OCI-LY7 (cell line): ENCODE results near the gene SASH3. TPM values are rescaled to one million over a fixed set of nuclear protein-coding genes. Genes with fewer than 3 reads are reported as not detected.

Experiments used
- BruUV-seq: library from RNA; stranded (reverse); fragments of 400-500 nt; replicated peaks from 2 replicates; lab custom pipeline; 2021; lab: Mats Ljungman, UMichigan
- CTCF ChIA-PET: fragments of 300-600 bp; sonication (Branson Sonifier 250); formaldehyde crosslinking; loops from one replicate; lab custom pipeline; 2022; ENCODE audit warnings: antibody characterized with exemption; ENCODE audit not compliant: unreplicated experiment; lab: Charles Lee
- POLR2A ChIA-PET: fragments of 300-600 bp; sonication (Branson Sonifier 250); formaldehyde crosslinking; loops from one replicate; lab custom pipeline; 2022; ENCODE audit warnings: antibody characterized with exemption; lab: Charles Lee
- DNase-seq: peaks from one replicate; pipeline ENCODE4 v3.0.0-alpha.2; 2015; ENCODE audit warnings: low spot score
- H2AFZ ChIP-seq: fragments of 200-600 bp; sonication (generic), shearing (Covaris generic); 2 replicates; pipeline ENCODE4 v1.6.1; 2014; ENCODE audit warnings: mild to moderate bottlenecking, antibody characterized with exemption, low read length, moderate library complexity
- H3K27ac ChIP-seq: fragments of 200-600 bp; sonication (generic); 2 replicates; pipeline ENCODE4 v1.5.1; 2014; ENCODE audit warnings: mixed run types, low read depth, mild to moderate bottlenecking, moderate library complexity, low read length, inconsistent platforms; ENCODE audit not compliant: poor library complexity, severe bottlenecking
- H3K36me3 ChIP-seq: fragments of 200-600 bp; sonication (generic); 2 replicates; pipeline ENCODE4 v1.6.1; 2014; ENCODE audit warnings: mild to moderate bottlenecking, antibody characterized with exemption, low read length, moderate library complexity, mixed read lengths; ENCODE audit not compliant: insufficient read depth
- H3K4me1 ChIP-seq: fragments of 200-600 bp; sonication (generic); 2 replicates; pipeline ENCODE4 v1.5.1; 2014; ENCODE audit warnings: mild to moderate bottlenecking, low read length; ENCODE audit not compliant: insufficient read depth, poor library complexity, severe bottlenecking
- H3K4me2 ChIP-seq: fragments of 200-600 bp; sonication (generic); 2 replicates; pipeline ENCODE4 v1.6.1; 2014; ENCODE audit warnings: mild to moderate bottlenecking, low read length
- H3K4me3 ChIP-seq: fragments of 200-600 bp; sonication (generic); 2 replicates; pipeline ENCODE4 v1.5.1; 2014; ENCODE audit warnings: mild to moderate bottlenecking, low read depth, low read length; ENCODE audit not compliant: poor library complexity, severe bottlenecking
- H3K79me2 ChIP-seq: fragments of 200-600 bp; sonication (generic); 2 replicates; pipeline ENCODE4 v1.6.1; 2016; ENCODE audit warnings: low read depth, mild to moderate bottlenecking, low read length, moderate library complexity, mixed read lengths; ENCODE audit not compliant: insufficient read depth
- H3K9me2 ChIP-seq: fragments of 200-600 bp; sonication (generic); 2 replicates; pipeline ENCODE4 v1.6.1; 2016; ENCODE audit warnings: mild to moderate bottlenecking, low read length, mixed read lengths; ENCODE audit not compliant: insufficient read depth
- H3K9me3 ChIP-seq: fragments of 200-600 bp; sonication (generic); 2 replicates; pipeline ENCODE4 v1.6.1; 2014; ENCODE audit warnings: mild to moderate bottlenecking, mixed run types, low read length, mixed read lengths
- H4K20me1 ChIP-seq: fragments of 200-600 bp; sonication (generic); 2 replicates; pipeline ENCODE4 v1.6.1; 2014; ENCODE audit warnings: mild to moderate bottlenecking, antibody characterized with exemption, low read length, moderate library complexity, mixed read lengths; ENCODE audit not compliant: insufficient read depth
- EZH2phosphoT487 ChIP-seq: fragments of 200-600 bp; sonication (generic); IDR thresholded peaks from 2 replicates; pipeline ENCODE4 v1.6.1; 2018; ENCODE audit warnings: low read depth, borderline replicate concordance, mild to moderate bottlenecking, mixed run types, antibody characterized with exemption, low read length, moderate library complexity, mixed read lengths
- intact Hi-C: fragments of 100-400 bp; cut with micrococcal nuclease; formaldehyde crosslinking; loops from one replicate; pipeline ENCODE4 v1.10.0; 2022; ENCODE audit not compliant: unreplicated experiment
- total RNA-seq, 2 experiments: library from RNA; depleted of rRNA in 1 of 2; stranded (reverse); fragments of >200 nt in 1 of 2; shearing (Covaris generic) in 1 of 2; gene quantifications; 2 replicates each; pipeline ENCODE4 v1.2.3, GENCODE V29; 2014 to 2022
- TF ChIP-seq, protein P1 (sequence below): fragments of 200-600 bp; sonication (generic); conservative IDR thresholded peaks from 2 replicates; pipeline ENCODE4 v1.5.1; 2014; ENCODE audit warnings: mild to moderate bottlenecking, antibody characterized with exemption, low read length, moderate library complexity, mixed read lengths

SASH3 gene
- total RNA-seq, 2 experiments from 2014 or later = 157 to 194 TPM

DNA sequence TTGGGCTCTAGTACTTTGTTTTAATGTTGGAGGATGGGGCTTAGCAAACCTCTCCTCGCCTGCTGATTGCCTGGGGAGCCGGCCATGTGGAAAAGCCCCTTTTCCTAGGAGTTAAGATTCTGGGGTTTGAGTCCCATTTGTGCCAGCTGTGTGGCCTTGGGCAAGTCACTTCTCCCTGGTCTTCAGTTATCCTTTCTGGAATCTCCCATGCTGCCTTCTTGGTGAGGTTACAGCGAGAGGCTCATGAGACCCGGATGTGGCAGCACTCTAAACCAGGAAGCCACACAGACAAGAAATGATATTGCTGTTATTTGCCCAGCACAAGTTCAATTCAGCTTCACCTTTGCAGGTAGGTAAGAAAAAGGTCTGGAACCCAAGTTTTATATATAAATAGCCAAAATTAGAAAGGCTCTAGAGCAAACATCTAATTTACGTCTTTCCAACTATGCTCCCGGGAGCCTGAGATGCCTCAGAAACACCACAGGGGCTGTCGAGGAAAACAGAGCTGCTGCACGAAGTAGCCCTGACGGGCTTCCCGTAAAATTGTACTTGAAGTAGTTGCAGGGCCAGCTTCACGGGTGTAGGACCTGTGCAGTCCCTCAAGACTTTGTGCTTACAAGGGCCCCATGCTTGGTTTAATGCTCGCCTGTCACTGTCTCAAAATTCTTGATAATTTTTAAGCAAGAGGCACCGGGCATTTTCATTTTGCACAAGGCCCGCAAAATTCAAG lies 8.3 kb upstream of the SASH3 start:
- no peaks in the 10 kb centered on the region for H3K9me2 ChIP-seq
- peak overlapping the region; percentile 70 for H3K4me2 ChIP-seq
- no TSS peak for BruUV-seq
- TF ChIP-seq, protein P1, sequence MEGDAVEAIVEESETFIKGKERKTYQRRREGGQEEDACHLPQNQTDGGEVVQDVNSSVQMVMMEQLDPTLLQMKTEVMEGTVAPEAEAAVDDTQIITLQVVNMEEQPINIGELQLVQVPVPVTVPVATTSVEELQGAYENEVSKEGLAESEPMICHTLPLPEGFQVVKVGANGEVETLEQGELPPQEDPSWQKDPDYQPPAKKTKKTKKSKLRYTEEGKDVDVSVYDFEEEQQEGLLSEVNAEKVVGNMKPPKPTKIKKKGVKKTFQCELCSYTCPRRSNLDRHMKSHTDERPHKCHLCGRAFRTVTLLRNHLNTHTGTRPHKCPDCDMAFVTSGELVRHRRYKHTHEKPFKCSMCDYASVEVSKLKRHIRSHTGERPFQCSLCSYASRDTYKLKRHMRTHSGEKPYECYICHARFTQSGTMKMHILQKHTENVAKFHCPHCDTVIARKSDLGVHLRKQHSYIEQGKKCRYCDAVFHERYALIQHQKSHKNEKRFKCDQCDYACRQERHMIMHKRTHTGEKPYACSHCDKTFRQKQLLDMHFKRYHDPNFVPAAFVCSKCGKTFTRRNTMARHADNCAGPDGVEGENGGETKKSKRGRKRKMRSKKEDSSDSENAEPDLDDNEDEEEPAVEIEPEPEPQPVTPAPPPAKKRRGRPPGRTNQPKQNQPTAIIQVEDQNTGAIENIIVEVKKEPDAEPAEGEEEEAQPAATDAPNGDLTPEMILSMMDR = no peak
- TF ChIP-seq EZH2phosphoT487 = no peak
- H3K4me1 ChIP-seq = peaks cover 97% of the 10 kb centered on the region
- no peaks in the 10 kb centered on the region for H3K79me2 ChIP-seq
- H3K36me3 ChIP-seq = no peaks in the 10 kb centered on the region
- H3K27ac ChIP-seq = peak overlapping the region; percentile 99
- peak; percentile 57 for DNase-seq
- no peaks in the 10 kb centered on the region for H4K20me1 ChIP-seq
- H3K9me3 ChIP-seq = 0 out of 2 replicates have a peak, but pooled peaks cover 4% of the 10 kb centered on the region
- ChIA-PET CTCF (interaction anchor here (0.6 to 1.7 kb wide), 4 partner anchors 10 to 20 kb away, joined by 3 to 9 read pairs (median 5); no protein-coding TSS in a partner anchor), POLR2A (interaction anchor here (0.5 to 7.9 kb wide), 9 partner anchors 9 to 314 kb away, joined by 3 to 126 read pairs (median 4); partner anchors contain the start of gene SASH3)
- peak overlapping the region; percentile 71 for H2AFZ ChIP-seq
- intact Hi-C loops = loop anchor here (10.0 kb wide), 1 partner anchor 313 kb away; no protein-coding TSS in a partner anchor
- H3K4me3 ChIP-seq = no peak overlapping the region

DNA sequence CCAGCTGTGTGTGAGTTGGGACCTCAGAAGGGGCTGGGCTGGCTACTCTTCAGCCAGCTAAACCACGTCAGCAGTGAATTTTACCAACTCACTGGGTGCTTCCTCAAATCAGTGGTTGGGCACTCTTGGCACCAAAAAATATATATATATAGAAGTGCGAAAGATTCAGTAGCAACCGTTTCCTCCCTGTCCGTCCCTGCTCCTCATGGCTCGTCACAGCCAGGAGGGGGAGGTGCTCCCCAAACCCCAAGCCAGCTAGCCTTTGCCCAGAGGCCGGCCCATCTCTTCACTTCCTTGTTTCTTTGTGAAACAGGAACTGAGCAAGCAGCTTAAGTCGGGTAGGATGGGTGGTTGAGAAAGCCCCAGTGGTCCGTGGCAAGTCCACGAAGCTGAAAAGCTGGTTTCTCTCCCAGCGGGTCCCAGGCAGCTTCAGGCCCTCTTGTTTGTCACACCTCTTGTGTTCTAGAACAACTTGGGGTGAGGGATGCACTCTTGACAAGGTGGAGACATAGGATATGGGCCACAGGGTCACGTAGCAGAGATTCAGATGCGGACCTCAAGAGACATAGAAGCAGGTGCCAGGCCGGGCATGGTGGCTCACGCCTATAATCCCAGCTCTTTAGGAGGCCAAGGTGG lies 6.8 kb upstream of the SASH3 start:
- ChIA-PET CTCF (interaction anchor here (1.2 to 1.7 kb wide), 3 partner anchors 8 to 18 kb away, joined by 3 to 9 read pairs (median 7); no protein-coding TSS in a partner anchor), POLR2A (interaction anchor here (1.4 to 7.9 kb wide), 6 partner anchors 10 to 313 kb away, joined by 3 to 126 read pairs (median 10); partner anchors contain the start of gene SASH3)
- no peaks in the 10 kb centered on the region for H3K9me2 ChIP-seq
- H3K4me2 ChIP-seq = peak overlapping the region; percentile 70
- H3K27ac ChIP-seq = peak overlapping the region; percentile 99
- peak overlapping the region; percentile 21 for H3K4me3 ChIP-seq
- no peak overlapping the region for H2AFZ ChIP-seq
- no peaks in the 10 kb centered on the region for H4K20me1 ChIP-seq
- H3K79me2 ChIP-seq = no peaks in the 10 kb centered on the region
- BruUV-seq = TSS peak; percentile 62
- peaks cover 97% of the 10 kb centered on the region for H3K4me1 ChIP-seq
- TF ChIP-seq, protein P1 = peak; percentile 25; the same call in 1 of the 2 replicates
- no peak for TF ChIP-seq EZH2phosphoT487
- peak; percentile 92 for DNase-seq
- intact Hi-C loops = loop anchor here (10.0 kb wide), 1 partner anchor 312 kb away; no protein-coding TSS in a partner anchor
- no peaks in the 10 kb centered on the region for H3K36me3 ChIP-seq
- 0 out of 2 replicates have a peak, but pooled peaks cover 4% of the 10 kb centered on the region for H3K9me3 ChIP-seq
